HG02610 (cell line): Measurements from ENCODE around the gene GPR84.

Experiments
- ATAC-seq: cut with Tn5 transposase; IDR thresholded peaks from one replicate; pipeline ENCODE4 v1.9.1; 2021; ENCODE audit warnings: mild to moderate bottlenecking, moderate library complexity; ENCODE audit not compliant: unreplicated experiment

Gene GPR84

DNA sequence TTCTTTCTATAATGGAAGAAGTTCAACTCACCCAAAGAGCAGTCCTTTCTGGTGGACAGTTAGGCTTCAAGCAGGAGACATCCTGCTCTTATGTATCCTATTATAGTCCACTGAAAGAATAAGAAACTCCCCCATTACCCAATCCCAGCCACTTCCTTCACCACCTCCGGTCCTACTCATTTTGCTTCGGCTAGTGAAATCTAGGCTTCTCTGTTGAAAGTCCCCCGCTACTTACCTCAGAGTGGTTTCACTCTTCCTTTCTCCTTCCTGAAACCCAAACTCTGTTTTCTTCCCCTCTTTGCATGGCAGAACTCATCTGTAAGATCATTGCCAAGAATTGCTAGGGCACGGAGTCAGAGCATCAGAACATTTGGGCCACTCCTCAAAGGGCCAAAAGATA lies at the start of gene GPR84:
GPR84 (minus strand) TSS at position 74 of the 400 bp plus-strand sequence. CDS start 635 bp downstream, outside the sequence.
- peak; percentile 69 for ATAC-seq

DNA sequence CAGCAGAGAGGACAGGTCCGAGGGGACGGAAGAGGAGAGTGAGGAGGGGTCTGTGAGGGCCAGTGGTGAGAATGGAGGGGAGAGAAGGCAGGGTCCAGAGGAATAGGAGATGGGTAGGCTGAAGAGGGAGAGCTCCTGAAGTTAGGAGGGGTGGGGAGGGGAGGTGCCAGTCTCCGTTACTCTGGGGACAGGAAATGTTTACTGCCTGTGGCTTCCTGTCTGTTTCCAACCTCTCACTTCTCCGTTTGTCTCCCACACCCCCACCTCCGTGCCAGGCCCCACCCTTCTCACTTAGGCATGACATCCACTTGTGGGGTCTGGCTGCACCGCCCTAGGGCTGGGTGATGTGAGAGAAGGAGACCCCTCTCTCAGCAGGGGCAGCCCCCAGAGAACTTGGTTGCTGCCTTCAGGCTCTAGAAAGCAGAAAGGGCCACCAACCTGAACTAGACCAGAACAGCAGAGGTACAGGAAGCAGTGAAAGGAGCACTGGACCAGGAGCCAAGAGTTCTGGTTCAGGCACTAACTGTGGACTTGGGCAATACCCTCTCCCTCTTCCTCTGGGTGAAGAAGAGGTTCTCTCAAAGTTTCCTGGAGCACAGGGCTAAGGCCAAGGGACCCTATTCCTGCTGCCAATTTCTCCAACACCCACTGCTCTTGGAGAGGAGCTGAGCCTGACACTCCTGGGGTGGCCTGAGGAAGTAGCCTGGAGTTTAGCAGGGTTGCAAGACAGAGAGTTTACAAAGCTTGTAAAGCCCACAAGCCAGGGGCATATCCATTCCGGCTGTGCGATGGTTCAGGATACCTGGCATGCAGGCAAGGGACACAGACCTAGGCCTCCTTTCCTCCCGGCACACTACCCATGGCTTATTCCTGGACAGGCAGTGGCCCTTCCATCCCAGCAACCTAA lies 49.3 kb upstream of the GPR84 start:
- no peak for ATAC-seq

DNA sequence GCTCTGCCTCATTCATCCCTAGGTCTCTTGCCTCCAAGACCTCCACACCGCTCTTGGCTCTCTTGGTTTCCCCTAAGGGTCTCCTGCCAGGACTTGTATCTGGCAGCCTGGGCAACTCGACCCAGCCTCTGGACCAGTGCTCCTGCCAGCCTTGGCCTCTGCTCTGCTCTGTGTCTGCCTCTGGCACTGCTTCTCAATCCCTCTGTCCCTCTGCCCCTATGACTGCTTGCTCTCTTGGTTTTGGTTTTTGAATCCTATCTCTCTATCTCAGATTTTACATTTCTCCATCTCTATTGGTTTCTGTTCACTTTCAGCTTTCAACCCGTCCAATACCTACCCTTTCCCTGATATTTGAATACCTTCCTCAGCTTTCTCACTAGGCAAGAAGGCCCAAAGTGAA lies 48.5 kb upstream of the GPR84 start:
- ATAC-seq, result no peak

DNA sequence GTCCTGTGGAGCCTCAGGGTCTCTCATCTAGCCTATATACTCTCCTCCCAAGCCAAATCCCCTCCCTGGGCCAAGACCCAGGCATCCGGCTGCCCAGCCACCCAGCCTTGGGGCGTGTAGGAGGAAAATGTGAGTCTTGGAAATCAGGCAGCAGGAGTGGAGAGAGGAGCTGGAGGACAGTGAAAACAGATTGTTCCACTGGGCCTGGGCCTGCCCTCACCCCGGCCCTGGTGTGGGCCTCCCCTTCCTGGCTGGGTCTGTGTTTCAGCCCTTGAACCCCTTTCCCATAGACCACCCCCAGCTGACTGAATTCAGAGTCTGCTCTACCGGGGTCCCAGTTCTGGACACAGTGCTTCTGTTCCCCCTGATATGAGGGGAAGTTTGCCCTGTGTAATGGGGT lies 48.1 kb upstream of the GPR84 start:
- no peak for ATAC-seq

DNA sequence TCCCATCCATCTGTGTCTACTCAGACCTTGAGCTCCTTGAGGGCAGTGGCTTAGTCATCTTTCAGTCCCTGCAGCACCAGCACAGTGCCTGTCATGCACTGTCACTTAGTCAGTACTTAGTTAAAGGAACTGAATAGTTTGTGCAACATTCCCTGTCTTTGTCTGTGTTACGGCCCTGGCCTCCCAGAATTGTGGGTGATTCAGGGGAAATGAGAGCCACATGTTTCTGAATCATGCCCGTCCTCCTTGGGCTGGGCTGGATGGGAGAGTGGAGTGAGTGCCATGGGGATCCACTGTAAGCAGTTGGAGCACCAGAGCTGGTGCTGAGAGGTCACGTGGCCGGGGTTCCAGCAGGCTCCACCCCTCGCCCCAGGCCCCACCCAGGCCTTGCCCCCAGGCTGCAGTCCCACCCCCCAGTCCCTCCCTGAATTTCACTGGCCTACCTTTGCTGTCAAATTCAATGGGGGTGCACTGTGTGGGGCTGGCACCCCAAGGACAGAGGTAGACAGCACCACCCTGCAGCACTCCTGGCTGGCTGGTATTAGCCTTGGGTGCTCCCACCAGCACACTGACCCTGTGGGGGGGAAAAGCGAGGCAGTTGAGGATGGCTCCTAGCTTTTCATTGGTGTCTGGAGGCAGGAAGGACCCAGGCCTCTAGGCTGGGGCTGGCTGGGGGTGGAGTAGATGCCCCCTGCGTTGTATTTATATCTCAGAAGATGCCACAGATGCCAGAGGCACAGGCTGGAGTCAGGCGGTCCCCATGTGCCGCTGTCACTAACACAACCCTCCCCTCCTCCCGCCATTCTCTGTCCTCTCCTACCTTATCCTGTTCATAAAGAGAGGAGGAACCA lies 47.3 kb upstream of the GPR84 start:
- no peak for ATAC-seq

DNA sequence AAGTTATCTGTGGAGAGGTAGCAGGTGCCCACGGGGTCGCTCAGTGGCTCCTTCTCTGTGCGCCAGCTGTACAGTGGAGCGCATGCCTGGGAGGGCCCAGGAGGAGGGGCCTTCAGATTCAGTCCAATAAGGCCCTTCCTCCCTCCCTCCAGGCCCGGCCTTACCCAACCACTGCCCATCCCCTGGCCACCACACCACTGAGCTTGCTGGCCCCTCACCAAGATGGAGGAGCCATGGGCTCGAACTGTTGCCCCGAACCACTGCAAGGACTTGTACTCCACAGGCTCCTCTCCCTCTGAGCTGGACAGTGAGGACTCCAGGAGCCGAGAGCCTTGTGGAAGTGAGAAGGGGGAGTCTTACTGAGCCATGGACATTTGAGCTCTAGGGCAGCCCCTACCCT lies 45.0 kb upstream of the GPR84 start:
- ATAC-seq, result no peak

DNA sequence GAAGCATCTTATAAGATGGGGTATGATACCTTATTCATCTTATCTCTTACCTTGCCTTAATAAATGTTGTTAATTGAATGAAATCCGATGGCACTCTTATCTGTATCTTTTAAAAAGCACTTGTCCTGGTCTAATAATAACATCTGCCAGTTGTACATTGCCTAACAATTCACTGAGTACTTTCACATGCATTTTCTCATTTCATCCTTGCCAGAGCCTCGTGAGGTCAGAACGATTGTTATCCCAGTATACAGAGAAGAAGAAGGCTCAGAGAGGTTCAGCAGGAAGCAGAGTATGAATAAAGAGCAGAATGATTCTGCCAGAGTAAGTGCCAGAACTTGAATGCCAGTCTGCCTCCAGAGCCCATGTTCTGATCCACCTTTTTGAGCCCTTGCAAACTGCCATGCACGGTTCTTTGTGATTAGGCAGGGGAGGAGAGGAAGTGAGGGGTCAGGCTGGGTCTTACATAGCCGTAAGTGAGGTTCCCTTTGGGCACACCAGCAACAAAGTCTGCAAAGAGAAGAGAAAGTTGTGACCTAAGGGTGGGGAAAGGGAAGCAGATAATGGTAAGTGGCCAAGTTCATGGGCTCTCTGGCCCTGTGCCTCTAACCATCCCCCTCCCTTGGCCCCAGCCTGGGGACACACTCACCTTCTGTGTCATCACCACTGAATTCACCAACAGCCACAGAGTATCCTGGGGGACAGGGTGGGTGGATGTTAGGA lies 43.1 kb upstream of the GPR84 start:
- no peak for ATAC-seq

DNA sequence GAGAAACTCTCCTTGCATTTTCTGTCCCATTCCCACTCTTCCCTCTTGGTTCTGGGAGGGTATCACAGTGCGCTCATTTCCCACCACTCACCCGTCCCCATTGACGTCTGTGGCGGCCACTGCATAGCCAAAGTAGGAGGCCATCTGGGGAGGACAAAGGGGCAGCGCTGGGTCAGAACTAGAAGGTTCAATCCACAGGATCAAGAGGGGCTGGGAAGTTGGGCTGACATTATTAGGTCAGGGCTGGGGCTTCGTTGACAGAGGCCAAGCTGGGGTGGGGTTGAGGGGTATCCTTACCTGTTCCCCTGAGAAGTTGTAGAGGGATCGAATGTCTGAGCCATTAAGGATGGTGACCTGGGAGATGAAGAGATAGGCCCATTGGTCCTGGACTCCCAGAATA lies 41.3 kb upstream of the GPR84 start:
- no peak for ATAC-seq

DNA sequence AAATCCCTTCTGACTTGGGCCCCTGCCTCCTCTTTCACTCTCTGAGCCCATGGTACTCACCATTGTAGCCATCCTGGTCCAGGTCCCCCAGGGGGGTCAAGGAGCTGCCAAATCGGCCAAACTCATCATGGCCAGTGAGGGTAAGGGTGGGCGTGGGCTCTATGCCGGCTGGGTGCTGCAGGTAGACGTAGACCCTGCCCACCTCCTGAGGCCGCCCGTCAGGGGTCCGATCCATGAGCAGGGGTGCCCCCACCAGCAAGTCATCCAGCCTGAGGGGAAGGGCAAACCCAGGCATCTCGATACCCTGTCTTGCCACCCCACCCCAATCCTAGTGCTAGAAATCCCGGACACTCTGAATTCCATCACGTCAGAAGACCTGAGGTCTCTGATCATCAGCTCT lies 40.8 kb upstream of the GPR84 start:
- ATAC-seq, result no peak

DNA sequence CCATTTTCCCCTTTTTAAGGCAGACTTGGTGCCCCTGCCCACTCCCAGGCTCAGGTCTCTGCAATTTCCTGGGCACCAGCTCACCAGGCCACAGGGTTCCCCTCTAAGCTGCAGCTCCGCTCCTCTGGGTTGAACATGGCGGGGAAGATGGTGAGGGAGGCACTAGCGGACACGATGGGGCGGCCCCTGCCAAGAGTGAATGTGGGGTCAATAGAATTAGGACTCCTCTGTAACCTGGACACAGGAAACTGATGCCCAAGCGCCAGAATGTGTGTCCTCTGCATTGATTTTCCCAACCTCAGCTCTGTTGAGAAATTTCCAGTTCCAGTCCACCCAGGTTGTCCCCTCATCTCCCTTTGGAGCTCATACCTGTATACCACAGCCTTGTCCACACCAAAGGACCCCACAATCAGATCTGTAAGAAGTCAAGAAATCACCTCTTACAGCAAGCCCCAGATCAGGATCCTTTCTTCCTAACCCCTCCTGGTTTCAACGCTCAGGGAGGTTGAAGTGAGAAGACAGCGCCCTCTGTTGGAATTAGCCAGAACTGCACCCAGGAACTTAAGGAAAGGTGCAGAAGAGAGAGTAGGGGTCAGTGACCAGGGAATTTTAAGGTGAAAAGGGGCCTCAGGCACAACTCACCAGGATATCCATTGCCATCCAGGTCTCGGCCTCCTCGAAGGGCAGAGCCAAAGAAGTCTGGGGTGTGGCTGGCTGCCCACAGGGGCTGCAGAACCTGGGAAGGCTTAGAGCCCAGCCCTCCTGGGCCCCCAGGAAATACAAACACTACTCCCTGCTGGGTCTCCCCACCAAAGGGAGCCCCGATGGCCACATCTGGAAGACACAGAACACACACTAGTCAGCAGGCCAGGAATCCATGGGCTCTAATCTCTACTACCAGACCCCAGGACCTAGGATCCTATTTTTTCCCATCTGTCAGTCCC lies 40.0 kb upstream of the GPR84 start:
- ATAC-seq, result no peak

DNA sequence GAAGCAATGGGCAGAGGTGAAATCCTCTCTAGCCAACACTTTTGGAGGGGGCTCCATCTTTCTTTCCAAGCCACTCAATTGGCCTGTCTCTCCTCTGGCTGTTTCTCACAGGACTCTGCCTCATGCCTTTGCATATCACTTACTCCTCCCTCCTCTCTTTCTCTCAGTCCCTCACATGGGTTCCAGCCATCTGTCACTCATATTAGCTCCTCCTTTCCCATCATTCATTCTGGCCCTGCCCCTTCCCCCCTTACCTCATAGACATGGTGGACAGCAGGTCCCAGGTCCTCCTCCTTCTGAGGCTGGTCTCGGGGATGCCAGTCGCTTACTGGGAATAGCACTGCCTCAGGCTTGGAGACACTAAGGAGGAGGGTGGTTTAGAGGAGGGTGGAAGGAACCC lies 36.8 kb upstream of the GPR84 start:
- ATAC-seq, result no peak

DNA sequence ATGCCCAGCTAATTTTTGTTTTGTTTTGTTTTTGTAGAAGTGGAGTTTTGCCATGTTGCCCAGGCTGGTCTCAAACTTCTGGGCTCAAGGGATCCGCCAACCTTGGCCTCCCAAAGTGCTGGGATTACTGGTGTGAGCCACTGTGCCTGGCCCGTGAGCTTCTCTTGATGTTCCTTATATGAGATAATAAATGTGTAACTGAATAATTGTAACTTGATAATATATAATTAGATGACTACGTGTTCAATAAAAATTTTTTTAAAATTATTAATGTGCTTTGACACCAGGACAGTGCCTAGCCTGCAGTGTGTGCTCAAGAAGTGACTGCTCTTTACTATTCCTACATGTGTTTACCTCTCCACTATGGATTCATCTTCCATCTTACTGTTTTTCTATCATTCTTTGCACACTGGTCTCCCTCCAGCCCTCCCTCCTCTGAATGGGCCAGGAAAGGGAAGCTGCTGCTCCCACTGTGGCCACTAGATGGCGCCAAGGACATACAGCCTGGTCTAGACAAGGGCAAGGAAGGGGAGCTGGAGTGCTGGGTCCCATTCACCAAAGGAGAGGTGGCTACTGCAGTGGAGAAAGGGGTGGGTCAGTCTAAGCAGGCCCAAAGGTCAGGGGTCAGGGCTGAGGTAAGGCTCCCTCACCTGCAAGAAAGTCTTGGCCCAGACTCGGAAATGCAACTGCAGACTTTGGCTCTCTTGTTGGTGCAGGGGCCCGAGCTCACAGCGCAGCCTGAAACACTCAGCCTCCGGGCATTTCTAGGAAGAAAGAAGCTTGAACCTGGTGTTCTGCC lies 34.9 kb upstream of the GPR84 start:
- peak; percentile 74 for ATAC-seq

DNA sequence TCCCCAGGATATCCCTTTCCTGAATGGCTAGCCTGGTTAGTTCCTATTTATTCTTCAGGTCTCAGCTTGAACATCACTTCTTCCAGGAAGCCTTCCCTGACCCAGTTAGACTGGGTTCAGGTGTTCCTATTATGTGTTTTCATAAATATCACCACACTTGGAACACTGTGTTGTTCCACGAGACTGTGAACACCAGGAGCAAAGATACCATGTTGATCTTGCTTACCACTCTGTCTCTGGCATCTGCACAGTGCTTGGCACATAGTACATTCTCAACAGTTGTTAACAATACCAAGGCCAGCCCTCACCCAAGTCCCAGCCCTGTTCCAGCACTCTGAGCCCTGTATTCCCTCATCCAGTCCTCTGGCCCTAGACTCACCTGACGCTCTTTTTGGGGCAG lies 33.9 kb upstream of the GPR84 start:
- no peak for ATAC-seq

DNA sequence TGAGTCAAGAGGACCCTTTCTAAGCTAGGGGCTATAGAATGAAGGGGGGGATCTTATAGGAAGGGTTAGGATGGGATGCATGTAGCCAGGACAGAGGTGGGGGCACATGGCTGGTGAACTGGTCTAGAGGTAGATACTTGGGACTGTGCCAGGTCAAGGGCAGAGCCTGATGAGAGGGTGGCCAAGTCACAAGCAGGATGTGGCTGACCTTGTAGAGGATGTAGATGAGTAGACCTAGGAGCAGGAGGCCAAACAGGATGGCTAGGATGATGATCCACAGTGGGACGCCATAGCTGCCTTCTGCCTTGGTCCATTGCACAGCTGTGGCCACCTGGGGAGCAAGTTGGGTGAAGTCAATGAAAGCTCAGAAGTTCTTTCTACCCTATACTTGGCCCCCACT lies 32.9 kb upstream of the GPR84 start:
- ATAC-seq, result no peak

DNA sequence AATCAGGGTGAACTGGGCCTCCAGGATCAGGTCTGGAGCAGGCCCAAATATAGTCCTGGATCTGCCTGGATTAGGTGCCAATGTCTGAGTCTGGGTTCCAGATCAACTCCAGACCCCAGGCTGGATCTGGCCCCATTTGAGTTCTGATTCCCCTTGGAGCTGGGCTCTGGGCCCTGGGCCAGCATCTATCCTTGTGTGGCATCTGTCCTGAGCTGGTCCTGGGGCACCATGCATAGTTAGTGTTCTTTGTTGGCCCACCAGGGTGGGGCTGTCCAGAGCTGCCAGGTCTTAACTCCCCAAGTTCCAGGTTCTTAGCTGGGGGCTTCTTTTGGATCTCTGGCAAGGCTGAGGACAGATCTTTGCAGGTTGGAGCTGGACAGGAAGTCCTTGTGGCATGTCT lies 31.3 kb upstream of the GPR84 start:
- no peak for ATAC-seq

DNA sequence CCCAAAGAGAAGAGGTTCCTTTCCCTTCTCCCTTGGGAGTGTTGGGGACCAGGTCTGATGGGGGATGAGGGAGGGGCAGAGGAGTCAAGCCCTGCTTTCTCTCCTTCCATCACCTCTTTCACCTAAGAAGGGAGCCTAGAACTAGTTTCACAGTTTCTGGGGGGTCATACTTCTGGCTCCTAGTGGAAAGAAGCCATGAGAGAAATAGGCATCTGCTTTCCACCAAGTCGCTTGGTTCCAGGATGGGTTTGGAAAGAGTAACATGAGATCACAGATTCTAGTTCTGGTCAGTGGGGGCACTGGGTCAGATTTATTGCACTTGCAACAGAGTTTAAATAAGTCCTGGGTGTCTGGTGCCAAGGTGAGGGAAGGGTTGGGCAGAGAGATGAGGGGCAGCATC lies 30.7 kb upstream of the GPR84 start:
- ATAC-seq, result no peak

DNA sequence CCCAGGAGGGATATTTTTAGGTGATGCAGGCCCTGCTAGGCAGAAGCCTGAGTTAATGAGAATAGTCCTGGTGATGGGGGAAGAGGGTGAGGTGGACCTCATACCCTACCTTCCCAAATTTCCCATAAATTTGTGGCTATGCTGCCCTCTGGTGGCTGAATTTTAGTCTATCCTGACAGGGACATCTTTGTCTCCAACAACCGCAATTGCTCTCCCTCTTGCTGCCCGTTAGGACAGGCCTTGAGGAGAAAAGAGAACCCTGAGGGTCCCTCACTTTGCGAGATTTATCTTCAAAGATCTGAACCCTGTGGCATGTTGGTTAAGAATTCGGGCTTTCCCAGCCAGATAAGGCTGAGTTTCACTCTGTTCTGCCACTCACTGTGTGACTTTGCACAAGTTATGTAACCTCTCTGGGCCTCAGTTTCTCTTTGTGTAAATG lies 30.0 kb upstream of the GPR84 start:
- no peak for ATAC-seq

DNA sequence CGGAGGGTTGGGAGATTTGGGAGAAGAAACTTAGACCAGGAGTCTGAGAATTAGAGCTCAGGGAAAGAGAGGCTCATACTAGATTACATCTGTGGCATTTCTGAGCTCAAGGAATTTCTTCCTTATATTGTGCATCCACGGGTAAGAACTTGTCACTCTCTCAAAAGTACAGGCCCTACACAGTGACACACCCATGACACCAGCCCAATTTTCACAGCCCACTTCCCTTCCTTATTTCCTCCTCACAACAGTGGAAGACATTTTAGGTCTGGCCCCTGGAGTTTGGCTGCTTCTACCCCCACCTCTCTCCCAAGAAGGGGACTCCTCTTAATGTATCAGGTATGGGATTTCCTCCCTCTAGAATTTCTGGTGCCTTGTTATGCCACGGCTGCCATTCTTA lies 29.5 kb upstream of the GPR84 start:
- no peak for ATAC-seq

DNA sequence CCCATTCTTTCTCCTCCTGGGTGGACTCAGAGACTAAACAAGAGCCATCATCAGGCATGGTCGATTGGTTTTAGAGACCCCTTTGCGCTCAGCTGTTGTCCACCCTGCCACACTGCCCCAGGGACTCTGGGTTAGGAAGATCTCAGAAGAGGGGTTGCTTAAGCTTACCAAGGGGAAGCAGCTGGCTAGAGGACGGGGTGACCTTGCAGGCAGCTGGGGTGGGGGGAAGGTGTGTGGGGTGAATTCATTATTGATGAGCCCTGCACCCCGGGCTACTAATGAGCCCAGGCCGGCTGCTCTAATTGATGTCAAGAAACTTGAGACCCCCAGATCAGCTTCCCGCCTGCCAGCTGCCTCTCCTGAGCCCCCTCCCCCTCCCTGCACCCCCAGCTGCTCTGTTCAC lies 28.9 kb upstream of the GPR84 start:
- no peak for ATAC-seq
